Skeletal muscle tissue (tissue), 4 donors: ENCODE results near the gene TBC1D1. TPM values are rescaled to one million over a fixed set of nuclear protein-coding genes. Genes with fewer than 3 reads are reported as not detected.

Experiments used
- H3K27ac ChIP-seq: one replicate; pipeline ENCODE4 v1.7.0; 2013; ENCODE audit warnings: mild to moderate bottlenecking, low read depth, low read length, inconsistent platforms
- H3K27me3 ChIP-seq, 3 donors: one replicate each; pipeline ENCODE4 v1.7.0; 2013; ENCODE audit warnings: low read length in 3 of 3; ENCODE audit not compliant: control insufficient read depth in 3 of 3, insufficient read depth in 3 of 3
- H3K36me3 ChIP-seq, 3 donors: one replicate each; pipeline ENCODE4 v1.7.0; 2013; ENCODE audit warnings: low read length in 3 of 3; ENCODE audit not compliant: control insufficient read depth in 3 of 3, insufficient read depth in 3 of 3
- H3K4me1 ChIP-seq, 3 donors: one replicate each; pipeline ENCODE4 v1.7.0; 2013; ENCODE audit warnings: low read length in 3 of 3, mild to moderate bottlenecking in 3 of 3; ENCODE audit not compliant: control insufficient read depth in 3 of 3, insufficient read depth in 3 of 3
- H3K4me3 ChIP-seq, 3 donors: one replicate each; pipeline ENCODE4 v1.7.0; 2013; ENCODE audit warnings: low read length in 3 of 3
- H3K9ac ChIP-seq, 3 donors: one replicate each; pipeline ENCODE4 v1.7.0; 2013; ENCODE audit warnings: low read length in 3 of 3, mild to moderate bottlenecking in 3 of 3, moderate library complexity in 2 of 3, low read depth in 1 of 3
- H3K9me3 ChIP-seq, 3 donors: one replicate each; pipeline ENCODE4 v1.7.0; 2013; ENCODE audit warnings: low read length in 3 of 3; ENCODE audit not compliant: control insufficient read depth in 3 of 3
- total RNA-seq: library from RNA; depleted of rRNA; stranded (reverse); fragments of >200 nt; gene quantifications from one replicate; pipeline ENCODE4 v1.2.3, GENCODE V29; 2014
- donor health status: Osteomylitis.

The TBC1D1 gene
- 54.3 TPM for total RNA-seq

GRCh38 chr4:37890801-37891259 lies at the start of gene TBC1D1:
TSS of gene TBC1D1 (plus strand) at chr4:37891084. CDS start at chr4:37902096, 11,012 bp downstream.
- peak within 1 kb of the TSS; percentile 80 for H3K27ac ChIP-seq
- H3K36me3 ChIP-seq, result no peaks in the 10 kb centered on the region
- H3K4me3 ChIP-seq, result peak within 1 kb of the TSS; percentile 70 to 80 (median 78)
- H3K9me3 ChIP-seq, result no peaks in the 10 kb centered on the region
- H3K9ac ChIP-seq, result peak within 1 kb of the TSS; percentile 63 to 86 (median 76)
- no peaks in the 10 kb centered on the region for H3K27me3 ChIP-seq
- peaks cover 9 to 13% (median 12%) of the 10 kb centered on the region in 3 donors for H3K4me1 ChIP-seq

GRCh38 chr4:37844204-37844603 lies 46.7 kb upstream of the TBC1D1 start:
- peaks cover 0 to 24% (median 13%) of the 10 kb centered on the region in 3 donors for H3K36me3 ChIP-seq
- no peak overlapping the region for H3K27ac ChIP-seq
- H3K9me3 ChIP-seq, result no peaks in the 10 kb centered on the region

GRCh38 chr4:37845201-37845600 lies 45.7 kb upstream of the TBC1D1 start:
- Histone ChIP-seq H3K9me3 (no peaks in the 10 kb centered on the region), H3K36me3 (peaks cover 0 to 24% (median 13%) of the 10 kb centered on the region in 3 donors), H3K9ac (no peak overlapping the region), H3K4me3 (no peak overlapping the region), H3K4me1 (no peaks in the 10 kb centered on the region), H3K27ac (no peak overlapping the region), H3K27me3 (no peaks in the 10 kb centered on the region)

More at GRCh38 chr4:37844204-37844603, 46.7 kb upstream of the TBC1D1 start:
- no peaks in the 10 kb centered on the region for H3K4me1 ChIP-seq
- no peak overlapping the region for H3K4me3 ChIP-seq
- no peaks in the 10 kb centered on the region for H3K27me3 ChIP-seq
- no peak overlapping the region for H3K9ac ChIP-seq

GRCh38 chr4:37847311-37847884 lies 43.5 kb upstream of the TBC1D1 start:
- Histone ChIP-seq H3K4me3 (no peak overlapping the region), H3K36me3 (peaks cover 0 to 22% (median 12%) of the 10 kb centered on the region in 3 donors), H3K9ac (no peak overlapping the region), H3K27me3 (no peaks in the 10 kb centered on the region), H3K9me3 (no peaks in the 10 kb centered on the region), H3K27ac (no peak overlapping the region), H3K4me1 (no peaks in the 10 kb centered on the region)

GRCh38 chr4:37852376-37852775 lies 38.5 kb upstream of the TBC1D1 start:
- Histone ChIP-seq H3K9me3 (no peaks in the 10 kb centered on the region), H3K36me3 (peaks cover 0 to 17% (median 11%) of the 10 kb centered on the region in 3 donors), H3K9ac (no peak overlapping the region), H3K4me1 (no peaks in the 10 kb centered on the region), H3K27ac (no peak overlapping the region), H3K4me3 (no peak overlapping the region), H3K27me3 (no peaks in the 10 kb centered on the region)

GRCh38 chr4:37858112-37858511 lies 32.8 kb upstream of the TBC1D1 start:
- no peaks in the 10 kb centered on the region for H3K9me3 ChIP-seq
- H3K36me3 ChIP-seq, result peaks cover 0 to 7% (median 3%) of the 10 kb centered on the region in 3 donors
- H3K27ac ChIP-seq, result no peak overlapping the region
- no peaks in the 10 kb centered on the region for H3K27me3 ChIP-seq
- no peak overlapping the region for H3K9ac ChIP-seq
- no peak overlapping the region for H3K4me3 ChIP-seq
- H3K4me1 ChIP-seq, result no peaks in the 10 kb centered on the region

- Histone ChIP-seq H3K9me3 (no peaks in the 10 kb centered on the region), H3K4me3 (no peak overlapping the region), H3K36me3 (peaks cover 0 to 5% (median 3%) of the 10 kb centered on the region in 3 donors), H3K27ac (no peak overlapping the region), H3K9ac (no peak overlapping the region), H3K27me3 (no peaks in the 10 kb centered on the region), H3K4me1 (no peaks in the 10 kb centered on the region)
These were observed 32.0 kb upstream of the TBC1D1 start for GRCh38 chr4:37858872-37859271.

GRCh38 chr4:37860266-37860665 lies 30.6 kb upstream of the TBC1D1 start:
- Histone ChIP-seq H3K4me1 (peaks cover 0 to 8% (median 3%) of the 10 kb centered on the region in 3 donors), H3K27ac (no peak overlapping the region), H3K9ac (no peak overlapping the region), H3K9me3 (no peaks in the 10 kb centered on the region), H3K4me3 (no peak overlapping the region), H3K36me3 (peaks cover 0 to 4% (median 3%) of the 10 kb centered on the region in 3 donors), H3K27me3 (no peaks in the 10 kb centered on the region)

GRCh38 chr4:37862961-37863360 lies 27.9 kb upstream of the TBC1D1 start:
- H3K27ac ChIP-seq, result no peak overlapping the region
- H3K9ac ChIP-seq, result no peak overlapping the region
- no peaks in the 10 kb centered on the region for H3K27me3 ChIP-seq
- H3K9me3 ChIP-seq, result no peaks in the 10 kb centered on the region
- peaks cover 0 to 4% (median 0%) of the 10 kb centered on the region in 3 donors for H3K36me3 ChIP-seq
- H3K4me1 ChIP-seq, result peaks cover 5 to 14% (median 8%) of the 10 kb centered on the region in 3 donors
- no peak overlapping the region for H3K4me3 ChIP-seq

- no peaks in the 10 kb centered on the region for H3K36me3 ChIP-seq
- H3K4me1 ChIP-seq, result peaks cover 5 to 14% (median 8%) of the 10 kb centered on the region in 3 donors
- no peaks in the 10 kb centered on the region for H3K9me3 ChIP-seq
- H3K4me3 ChIP-seq, result no peak overlapping the region
- no peaks in the 10 kb centered on the region for H3K27me3 ChIP-seq
- no peak overlapping the region for H3K27ac ChIP-seq
- no peak overlapping the region for H3K9ac ChIP-seq
These were observed 26.1 kb upstream of the TBC1D1 start for GRCh38 chr4:37864786-37865185.
